Measurements from ENCODE around the gene MTOR. TPM values are rescaled to one million over a fixed set of nuclear protein-coding genes. Genes with fewer than 3 reads are reported as not detected.
"Not testable (repeated sequence)": the region's sequence is repeated elsewhere in the genome, so short reads cannot be mapped to it uniquely, and the experiment has no call there.

The MTOR gene
- 26.9 TPM for total RNA-seq
- long read RNA-seq, full-length matches to known transcripts = 2 of 37 reads
- long read RNA-seq, partial matches to known transcripts = 31 of 37 reads
- long read RNA-seq, other reads (novel, unspliced or antisense) = 4 of 37 reads

DNA sequence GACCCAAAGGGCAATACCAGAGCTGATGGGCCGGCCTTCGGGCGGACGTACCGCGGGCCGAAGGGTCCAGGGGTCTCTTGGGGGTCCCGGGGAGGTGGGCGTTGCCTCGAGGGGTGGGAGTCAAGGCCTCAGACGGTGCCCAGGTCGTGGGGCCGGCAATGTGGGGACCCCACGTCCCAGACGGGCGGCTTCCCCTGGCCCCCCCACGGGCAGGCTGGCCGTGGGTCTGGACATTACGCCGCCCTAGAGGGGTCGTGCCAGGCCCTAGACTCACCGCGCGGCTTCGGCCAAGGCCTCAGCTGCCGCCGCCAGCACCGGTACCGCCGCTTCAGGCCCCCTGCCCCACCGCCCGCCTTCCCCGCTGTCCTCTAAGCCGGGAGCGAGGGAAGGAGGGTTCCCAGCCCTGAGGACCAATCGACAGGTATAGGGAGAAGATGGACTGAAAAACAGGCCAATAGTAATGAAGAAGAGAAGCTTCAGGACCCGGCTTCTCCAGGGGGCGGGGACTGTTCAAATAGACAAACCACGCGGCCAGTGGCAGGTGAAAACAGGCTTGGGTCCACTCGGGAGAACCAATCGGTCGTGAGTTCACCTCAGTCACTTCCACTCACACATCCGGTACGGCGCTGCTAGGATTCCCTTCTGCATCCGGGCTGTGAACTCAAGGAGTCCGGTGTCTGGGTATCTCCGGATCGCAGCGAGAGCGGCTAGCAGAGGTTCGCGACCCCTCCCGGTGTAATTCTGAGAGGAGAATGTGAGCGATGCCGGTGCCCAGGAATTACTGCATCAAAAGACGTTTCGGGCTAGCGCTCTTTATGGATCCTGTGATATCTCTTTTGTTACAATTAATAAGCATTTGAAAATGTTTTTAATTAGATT lies at the start of gene MTOR:
TSS of gene MTOR (minus strand) at position 381 of the 879 bp plus-strand sequence. CDS start 3,142 bp downstream, outside the sequence.
- DNase-seq = peak; percentile 99
- intact Hi-C loops (cut with DNase I) = no loop called here
- peak; percentile 100 for ATAC-seq (ENCODE audit: poor library complexity)

DNA sequence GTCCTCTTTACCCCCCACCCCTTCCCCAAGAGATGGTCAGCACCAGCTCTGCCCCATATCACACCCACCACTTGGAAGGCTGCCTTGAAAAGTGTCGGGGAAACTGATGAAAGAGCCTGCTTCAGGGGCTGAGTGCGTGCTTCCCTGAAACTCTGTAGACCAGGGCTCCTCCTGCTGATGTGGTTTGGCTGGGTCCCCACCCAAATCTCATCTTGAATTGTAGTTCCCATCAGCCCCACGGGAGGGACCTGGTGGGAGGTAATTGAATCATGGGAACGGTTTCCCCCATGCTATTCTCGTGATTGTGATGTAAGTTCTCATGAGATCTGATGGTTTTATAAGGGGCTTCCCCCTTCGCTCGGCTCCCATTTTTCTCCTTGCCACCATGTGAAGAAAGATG lies 47.0 kb upstream of the MTOR start:
- intact Hi-C loops (cut with DNase I) = no loop called here
- DNase-seq (no peak), ATAC-seq (ENCODE audit: poor library complexity) (no peak)

DNA sequence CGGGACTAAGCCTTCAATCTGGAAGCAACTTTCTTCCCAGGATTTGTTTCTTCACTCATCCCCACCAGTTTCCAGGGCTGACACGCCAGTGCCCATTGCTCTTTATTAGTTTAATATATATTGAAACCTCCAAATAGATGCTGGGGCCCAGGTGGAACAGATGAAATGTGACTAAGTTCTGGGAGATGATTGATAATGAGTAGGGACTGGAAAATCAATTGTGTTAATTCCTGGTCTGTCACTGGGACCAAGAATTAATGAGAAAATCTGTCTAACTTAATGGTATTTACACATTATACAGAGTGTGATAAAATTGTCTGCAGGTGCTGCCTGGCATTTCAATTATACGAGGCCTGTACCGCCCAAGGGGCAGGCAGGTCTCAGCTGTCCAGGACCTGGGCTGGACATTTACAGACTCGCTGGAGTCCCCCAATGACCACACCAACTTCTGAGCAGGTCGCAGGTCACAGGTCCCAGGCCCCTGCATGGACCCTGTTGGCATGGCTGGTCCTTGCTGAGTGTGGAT lies 46.4 kb upstream of the MTOR start:
- ATAC-seq (ENCODE audit: poor library complexity) (no peak), DNase-seq (no peak)
- intact Hi-C loops (cut with DNase I) = no loop called here

DNA sequence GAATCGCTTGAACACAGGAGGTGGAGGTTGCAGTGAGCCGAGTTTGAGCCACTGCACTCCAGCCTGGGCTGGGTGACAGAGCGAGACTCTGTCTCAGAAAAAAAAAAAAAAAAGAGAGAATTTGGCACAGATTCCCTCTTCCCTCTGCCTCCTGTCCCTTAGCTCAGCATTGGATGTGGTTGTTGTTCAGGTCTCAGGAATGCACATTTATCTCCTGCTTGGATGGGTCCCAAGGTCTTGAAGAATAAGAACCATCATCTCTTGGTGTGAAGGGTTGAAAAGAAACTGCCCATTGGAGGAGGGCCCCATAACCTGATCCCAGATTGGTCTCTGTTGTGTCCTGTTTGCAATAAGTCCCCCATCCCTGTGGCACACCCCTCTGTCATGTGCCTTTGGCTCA lies 45.5 kb upstream of the MTOR start:
- no peak for DNase-seq
- no peak for ATAC-seq (ENCODE audit: poor library complexity)
- intact Hi-C loops (cut with DNase I) = no loop called here

DNA sequence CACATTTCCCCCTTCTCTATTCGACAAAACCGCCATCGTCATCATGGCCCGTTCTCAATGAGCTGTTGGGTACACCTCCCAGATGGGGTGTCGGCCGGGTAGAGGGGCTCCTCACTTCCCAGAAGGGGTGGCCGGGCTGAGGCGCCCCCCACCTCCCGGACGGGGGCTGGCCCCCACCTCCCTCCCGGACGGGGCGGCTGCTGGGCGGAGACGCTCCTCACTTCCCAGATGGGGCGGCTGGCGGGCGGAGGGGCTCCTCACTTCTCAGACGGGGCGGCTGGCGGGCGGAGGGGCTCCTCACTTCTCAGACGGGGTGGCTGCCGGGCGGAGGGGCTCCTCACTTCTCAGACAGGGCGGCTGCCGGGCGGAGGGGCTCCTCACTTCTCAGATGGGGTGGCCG lies 43.2 kb upstream of the MTOR start:
- ATAC-seq (ENCODE audit: poor library complexity); intact Hi-C loops (cut with DNase I); DNase-seq: not testable (repeated sequence)

DNA sequence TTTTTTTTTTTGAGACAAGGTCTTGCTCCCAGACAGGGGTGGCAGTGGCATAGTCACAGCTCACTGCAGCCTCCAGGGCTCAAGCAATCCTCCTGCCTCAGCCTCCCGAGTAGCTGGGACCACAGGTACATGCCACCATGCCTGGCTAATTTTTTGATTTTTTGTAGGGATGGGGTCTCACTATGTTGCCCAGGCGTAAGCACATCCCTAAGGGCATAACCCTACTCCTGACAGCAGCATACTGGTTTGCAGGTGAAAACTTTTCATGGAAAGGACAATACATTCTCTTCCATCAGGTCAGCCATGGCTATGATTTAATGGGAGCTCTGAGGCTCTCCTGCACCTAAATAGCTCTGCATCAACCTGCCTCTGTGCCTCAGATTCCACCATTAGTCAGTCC lies 40.0 kb upstream of the MTOR start:
- DNase-seq (no peak), ATAC-seq (ENCODE audit: poor library complexity) (no peak)
- intact Hi-C loops (cut with DNase I) = no loop called here

DNA sequence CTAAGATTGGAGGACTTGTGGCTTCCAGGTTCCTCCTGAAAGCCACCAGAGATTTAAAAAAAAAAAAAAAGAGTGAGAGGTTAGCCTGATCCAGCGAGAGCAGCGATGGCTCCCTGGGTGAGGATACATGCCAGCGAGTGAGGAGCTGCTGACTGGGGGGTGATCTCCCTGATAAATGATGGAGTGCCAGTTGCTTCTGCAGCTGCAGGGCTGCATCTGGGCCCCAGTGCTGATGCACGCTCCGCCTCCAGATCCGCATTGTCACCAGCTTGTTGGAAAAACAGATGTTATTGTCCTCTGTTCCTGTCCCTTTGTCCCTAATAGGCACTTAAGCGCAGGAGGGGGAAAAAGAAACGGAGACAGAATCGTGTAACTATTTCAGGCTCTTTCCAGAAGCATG lies 39.2 kb upstream of the MTOR start:
- DNase-seq (no peak), ATAC-seq (ENCODE audit: poor library complexity) (no peak)
- intact Hi-C loops (cut with DNase I) = no loop called here

DNA sequence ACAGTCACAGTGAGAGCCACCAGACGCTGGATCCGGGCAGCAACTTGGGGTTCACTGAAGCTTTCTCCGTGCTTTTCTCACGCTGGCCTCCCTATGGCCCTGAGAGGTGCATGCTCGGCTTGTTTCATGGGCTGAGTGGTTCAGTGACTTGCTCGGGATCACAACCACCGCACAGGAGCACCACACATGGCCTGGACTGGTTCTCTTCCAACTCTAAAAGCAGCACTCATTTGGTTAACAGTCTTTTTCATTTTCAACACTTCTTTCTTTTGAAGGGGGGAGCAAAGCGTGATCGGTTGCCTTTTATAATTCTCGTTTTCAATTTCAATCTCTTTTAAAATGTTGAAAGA lies 36.8 kb upstream of the MTOR start:
- intact Hi-C loops (cut with DNase I) = no loop called here
- ATAC-seq (ENCODE audit: poor library complexity) (no peak), DNase-seq (no peak)

DNA sequence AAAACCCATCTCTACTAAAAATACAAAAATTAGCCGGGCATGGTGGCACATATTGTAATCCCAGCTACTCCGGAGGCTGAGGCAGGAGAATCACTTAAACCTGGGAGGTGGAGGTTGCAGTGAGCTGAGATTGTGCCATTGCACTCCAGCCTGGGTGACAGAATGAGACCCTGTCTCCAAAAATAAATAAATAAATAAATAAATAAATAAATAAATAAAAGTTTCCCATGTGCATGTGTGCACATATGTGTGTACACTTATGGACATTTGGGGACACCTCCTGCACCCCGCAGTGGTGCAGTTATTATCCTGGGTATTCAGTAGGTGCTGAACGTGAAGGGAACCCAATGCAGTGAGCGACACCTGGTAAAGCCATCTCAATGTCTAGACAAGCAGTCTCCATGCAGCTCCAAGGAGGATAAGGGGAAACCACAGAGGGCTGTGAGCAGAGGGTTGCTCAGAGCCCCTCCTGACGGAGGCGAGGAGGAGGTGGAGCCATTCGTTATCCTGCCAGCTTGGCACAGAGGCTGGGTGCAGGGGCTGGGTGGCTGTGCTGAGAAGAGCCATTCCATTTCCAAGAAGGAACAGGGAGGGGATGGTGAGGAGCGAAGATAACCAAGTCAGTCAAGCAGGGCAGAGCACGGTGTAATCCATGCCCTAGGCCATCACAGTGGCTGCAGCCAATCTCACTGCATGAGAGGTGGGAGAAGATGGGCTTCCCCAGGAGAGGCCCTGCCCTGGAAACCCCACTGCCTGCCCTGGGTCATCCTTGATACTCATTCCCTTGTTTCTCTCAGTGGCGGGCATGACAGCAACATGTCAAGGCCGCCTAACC lies 36.3 kb upstream of the MTOR start:
- ATAC-seq (ENCODE audit: poor library complexity) (no peak), DNase-seq (no peak)
- intact Hi-C loops (cut with DNase I) = no loop called here

DNA sequence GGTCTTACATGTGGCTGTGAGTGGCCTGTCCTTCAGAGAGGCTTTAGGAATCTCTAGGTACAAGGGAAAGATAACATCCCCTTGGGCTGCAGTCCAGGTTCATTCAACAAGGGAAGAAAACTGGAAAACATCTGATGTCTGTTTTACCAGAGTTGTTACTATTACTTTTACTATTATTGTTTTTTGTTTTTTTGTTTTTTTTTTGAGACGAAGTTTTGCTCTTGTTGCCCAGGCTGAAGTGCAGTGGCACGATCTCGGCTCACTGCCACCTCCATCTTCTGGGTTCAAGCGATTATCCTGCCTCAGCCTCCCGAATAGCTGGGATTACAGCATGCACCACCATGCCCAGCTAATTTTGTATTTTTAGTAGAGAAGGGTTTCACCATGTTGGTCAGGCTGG lies 35.4 kb upstream of the MTOR start:
- DNase-seq; intact Hi-C loops (cut with DNase I); ATAC-seq (ENCODE audit: poor library complexity): not testable (repeated sequence)

DNA sequence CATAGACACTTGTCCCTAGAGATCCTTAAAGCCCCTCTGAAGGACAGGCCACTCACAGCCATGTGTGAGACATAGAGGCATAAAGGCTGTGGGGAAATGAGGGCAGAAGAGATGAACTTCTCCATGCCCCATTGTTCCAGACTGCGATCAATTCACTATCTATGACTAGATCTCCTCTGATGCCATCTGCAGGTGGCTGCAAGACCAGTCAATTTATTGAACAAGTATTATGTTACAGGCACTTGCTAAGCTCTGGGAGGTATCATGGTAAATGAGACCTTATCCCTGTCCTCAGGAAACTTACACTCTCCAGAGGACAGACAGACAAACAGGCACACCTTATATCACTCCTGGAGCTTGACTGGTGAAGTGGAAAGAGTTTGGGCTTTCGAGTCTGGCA lies 33.6 kb upstream of the MTOR start:
- intact Hi-C loops (cut with DNase I) = no loop called here
- DNase-seq (no peak), ATAC-seq (ENCODE audit: poor library complexity) (no peak)

DNA sequence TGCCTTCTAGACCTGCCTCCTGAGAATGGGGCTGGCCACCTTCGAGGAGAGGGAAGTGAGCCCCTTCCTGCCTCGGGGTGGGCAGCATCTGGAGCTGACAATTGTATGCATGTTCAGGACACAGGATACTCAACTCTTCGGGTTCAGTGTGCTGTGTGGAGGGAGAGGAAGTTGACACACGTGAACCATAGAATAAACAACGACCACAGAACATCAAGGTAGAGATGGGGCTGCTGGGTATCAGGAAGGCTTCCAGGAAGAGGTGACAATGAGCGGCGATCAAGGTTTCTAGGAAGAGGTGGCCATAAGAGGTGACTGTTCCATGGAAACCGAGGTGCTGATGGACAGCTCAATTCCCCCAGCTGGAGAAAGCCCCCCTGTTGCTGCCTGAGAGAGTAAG lies 32.6 kb upstream of the MTOR start:
- ATAC-seq (ENCODE audit: poor library complexity) (no peak), DNase-seq (no peak)
- intact Hi-C loops (cut with DNase I) = no loop called here

DNA sequence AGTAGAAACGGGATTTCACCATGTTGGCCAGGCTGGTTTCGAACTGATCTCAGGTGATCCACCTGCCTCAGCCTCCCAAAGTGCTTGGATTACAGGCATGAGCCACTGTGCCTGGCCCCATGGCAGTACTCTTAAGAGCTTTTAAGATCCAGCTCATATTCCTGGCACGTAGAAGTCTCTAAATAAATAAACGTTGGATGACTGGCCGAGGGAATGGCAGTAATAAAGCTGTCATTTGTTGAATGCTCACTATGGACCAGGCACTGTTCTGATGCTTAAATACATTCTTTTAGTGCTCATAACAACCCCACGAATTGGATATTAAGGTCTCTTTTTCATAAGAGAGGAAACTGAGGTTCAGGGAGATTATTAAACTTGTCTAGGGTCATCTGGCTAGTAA lies 31.5 kb upstream of the MTOR start:
- DNase-seq = no peak
- intact Hi-C loops (cut with DNase I) = no loop called here
- no peak for ATAC-seq (ENCODE audit: poor library complexity)

DNA sequence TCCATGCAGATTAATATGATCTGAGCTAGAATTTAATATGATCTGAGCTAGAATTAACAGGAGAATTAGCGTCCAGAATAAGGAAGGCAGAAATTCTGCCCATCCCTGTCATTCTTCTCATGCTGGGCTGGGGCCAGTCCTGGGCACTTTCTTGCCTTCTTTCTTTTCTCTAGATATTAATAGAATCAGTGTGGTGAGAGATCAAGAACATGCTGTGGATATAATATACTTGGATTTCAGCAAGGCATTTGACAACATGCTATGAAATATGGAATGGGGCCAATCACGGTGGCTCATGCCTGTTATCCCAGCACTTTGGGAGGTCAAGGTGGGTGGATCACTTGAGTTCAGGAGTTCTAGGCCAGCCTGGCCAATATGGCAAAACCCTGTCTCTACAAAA lies 28.7 kb upstream of the MTOR start:
- ATAC-seq (ENCODE audit: poor library complexity) (no peak), DNase-seq (no peak)
- intact Hi-C loops (cut with DNase I) = no loop called here

DNA sequence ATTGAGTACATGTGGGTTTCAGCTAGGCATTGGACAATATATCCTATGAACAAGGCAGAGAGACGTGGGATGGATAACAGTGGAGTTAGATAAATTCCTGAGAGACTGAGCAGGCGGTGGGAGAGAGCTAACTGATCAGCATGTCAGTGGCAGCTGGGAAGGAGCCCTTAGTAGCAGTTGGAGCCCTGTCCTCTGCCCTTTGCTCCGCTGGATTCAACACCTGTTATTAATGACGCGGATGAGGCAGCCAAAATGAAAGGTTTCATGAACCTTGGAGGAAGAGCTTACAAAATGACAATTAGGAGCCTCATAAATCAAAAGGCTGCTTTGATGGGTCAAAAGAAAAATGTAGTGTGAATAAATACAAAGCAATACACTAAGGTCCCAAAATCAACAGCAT lies 26.7 kb upstream of the MTOR start:
- ATAC-seq (ENCODE audit: poor library complexity) = no peak
- DNase-seq = no peak
- intact Hi-C loops (cut with DNase I) = no loop called here

DNA sequence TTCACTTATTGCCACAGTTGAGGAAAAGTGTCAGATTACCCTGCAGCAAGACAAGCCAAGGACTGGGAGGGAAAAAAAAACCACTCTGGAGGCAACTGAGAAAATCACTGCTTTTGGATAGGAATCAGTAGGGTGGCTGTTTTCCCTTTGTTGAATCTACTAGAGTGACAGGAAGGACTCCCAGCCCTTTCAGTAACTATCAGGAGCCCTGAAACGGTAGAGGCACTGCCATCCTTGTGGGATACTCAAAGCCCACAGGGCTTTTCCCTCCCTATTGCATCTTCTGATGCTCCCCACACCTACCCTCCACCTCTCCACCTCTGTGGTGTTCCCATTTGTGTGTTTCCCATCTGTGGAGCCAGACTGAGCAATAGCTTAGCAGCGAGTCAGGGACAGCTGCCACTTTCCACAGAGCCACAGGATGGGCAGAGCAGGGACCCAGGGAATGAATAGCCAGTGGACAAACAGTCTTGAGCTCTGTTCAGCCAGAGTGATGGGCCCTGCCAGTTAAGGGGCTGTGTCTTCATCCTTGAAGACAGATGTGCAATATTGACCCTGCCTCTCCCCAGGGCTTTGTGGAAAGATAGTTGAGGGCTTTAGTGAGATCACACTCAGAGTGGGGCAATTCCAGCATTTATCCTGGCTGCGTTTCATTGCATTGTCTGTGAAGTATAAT lies 24.5 kb upstream of the MTOR start:
- ATAC-seq (ENCODE audit: poor library complexity) = no peak
- intact Hi-C loops (cut with DNase I) = no loop called here
- DNase-seq = no peak

DNA sequence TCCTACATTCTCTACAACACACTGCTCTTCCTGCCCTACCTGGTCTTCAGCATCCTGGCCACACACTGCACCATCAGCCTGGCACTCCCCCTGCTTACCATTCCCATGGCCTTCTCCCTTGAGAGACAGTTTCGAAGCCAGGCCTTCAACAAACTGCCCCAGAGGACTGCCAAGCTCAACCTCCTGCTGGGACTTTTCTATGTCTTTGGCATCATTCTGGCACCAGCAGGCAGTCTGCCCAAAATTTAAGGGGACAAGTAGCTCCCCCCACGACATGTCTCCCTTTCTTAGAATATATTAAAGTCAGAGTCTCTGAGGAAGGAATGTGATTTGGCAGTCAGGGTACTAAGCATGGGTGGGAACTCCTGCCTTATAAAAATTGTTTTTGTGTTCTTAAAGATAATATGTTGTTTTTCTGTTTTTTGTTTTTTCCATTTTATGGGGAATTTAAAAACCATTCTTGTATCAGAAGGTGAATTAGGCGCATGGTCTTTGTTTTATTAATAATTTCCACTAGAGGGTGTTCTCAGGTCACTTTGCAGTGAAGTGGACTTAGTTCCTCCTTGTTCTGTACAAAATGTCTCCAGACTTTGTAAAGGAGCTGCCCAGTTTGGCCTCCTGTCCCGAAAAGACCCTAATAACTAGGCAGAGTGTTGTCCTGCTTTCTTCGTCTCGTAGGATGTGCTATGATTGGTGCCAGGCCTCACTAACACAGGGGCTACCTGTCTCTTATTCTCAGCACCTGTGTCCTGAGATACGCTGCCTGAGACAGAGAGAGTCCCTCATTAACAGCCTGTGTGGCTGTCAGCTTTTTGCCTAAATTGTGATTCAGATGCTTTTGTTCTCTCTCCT lies 23.8 kb upstream of the MTOR start:
- intact Hi-C loops (cut with DNase I) = no loop called here
- DNase-seq = no peak
- no peak for ATAC-seq (ENCODE audit: poor library complexity)

DNA sequence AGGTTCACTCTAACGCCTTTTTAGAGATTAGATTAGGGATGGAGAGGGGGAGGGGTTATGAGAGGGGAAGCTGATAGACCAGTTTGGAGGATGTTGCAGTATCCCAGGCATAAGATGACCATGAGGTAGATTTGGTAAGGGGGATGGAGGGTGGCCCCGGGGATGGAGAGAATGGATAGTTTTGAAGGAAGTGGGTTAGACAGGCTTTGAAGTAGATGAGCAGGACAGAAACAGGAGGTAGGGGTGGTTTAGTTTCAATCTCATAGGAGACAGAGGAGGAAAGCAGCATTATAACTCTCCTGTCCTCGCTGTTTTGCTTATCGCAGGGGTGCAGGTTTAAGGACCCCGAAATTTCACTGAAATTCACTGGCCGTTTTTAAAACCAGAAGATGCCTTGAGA lies 22.4 kb upstream of the MTOR start:
- no peak for DNase-seq
- ATAC-seq (ENCODE audit: poor library complexity) = no peak
- intact Hi-C loops (cut with DNase I) = no loop called here

Measured in Right ventricle myocardium superior (tissue), 1 donor.